OCI-LY1 (cell line): ENCODE data around the gene SHANK3.

ENCODE experiments used
- EZH2 ChIP-seq: fragments of 200-600 bp; sonication (generic), shearing (Covaris generic); IDR thresholded peaks from 2 replicates; pipeline ENCODE4 v1.8.0; 2017; ENCODE audit warnings: borderline replicate concordance, mixed run types, mild to moderate bottlenecking, antibody characterized with exemption, low read length, moderate library complexity, mixed read lengths
- TF ChIP-seq, protein P1 (sequence below): fragments of 200-600 bp; sonication (generic), shearing (Covaris generic); IDR thresholded peaks from 2 replicates; pipeline ENCODE4 v1.5.1; 2017; ENCODE audit warnings: mild to moderate bottlenecking, antibody characterized with exemption, low read length, moderate library complexity, mixed read lengths

DNA sequence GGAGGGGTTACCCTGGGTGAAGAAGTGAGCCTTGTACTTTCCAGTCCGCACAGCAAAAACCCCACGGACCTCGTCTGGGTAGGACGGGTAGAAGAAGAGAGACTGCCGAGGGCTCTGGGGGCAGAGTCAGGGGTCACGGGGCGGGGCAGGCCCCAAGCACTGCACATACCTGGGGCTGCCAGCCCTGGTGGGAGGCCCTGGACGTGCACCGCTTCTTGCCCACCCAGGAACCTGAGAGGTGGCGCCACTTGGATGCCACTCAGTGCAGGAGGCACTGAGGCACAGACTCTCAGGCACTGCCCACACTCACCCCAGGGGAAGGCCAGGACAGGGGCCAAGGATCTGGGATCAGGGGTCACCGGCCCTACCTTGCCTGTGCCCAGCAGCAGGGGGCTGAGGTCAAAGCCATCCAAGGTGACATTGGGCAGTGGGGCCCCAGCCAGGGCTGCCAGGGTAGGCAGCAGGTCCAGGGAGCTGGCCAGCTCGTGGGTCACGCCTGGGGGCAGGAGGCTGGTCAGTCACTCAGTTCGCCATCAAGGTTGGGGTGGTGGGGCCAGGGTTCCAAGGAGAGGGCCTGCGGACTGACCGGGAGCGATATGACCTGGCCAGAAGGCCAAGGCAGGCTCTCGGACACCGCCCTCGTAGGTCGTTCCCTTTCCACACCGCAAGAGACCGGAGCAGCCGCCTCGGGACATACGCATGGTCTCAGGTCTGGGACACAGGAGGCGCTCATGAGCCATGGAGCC, 46.9 kb upstream of the SHANK3 start:
- TF ChIP-seq, protein P1, sequence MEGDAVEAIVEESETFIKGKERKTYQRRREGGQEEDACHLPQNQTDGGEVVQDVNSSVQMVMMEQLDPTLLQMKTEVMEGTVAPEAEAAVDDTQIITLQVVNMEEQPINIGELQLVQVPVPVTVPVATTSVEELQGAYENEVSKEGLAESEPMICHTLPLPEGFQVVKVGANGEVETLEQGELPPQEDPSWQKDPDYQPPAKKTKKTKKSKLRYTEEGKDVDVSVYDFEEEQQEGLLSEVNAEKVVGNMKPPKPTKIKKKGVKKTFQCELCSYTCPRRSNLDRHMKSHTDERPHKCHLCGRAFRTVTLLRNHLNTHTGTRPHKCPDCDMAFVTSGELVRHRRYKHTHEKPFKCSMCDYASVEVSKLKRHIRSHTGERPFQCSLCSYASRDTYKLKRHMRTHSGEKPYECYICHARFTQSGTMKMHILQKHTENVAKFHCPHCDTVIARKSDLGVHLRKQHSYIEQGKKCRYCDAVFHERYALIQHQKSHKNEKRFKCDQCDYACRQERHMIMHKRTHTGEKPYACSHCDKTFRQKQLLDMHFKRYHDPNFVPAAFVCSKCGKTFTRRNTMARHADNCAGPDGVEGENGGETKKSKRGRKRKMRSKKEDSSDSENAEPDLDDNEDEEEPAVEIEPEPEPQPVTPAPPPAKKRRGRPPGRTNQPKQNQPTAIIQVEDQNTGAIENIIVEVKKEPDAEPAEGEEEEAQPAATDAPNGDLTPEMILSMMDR, result peak; percentile 23; the same call in 1 of the 2 replicates
- TF ChIP-seq EZH2, result no peak
